NK-92 (cell line): Measurements from ENCODE around the gene NLRP9.

Experiments
- DNase-seq: peaks from one replicate; lab custom pipeline; 2025; ENCODE audit not compliant: unreplicated experiment; lab: John Stamatoyannopoulos, UW

The NLRP9 gene

GRCh38 chr19:55674841-55675660, 63.2 kb downstream of the NLRP9 start, which contains the start of gene EPN1:
EPN1 (plus strand) TSS chr19:55675226; CDS start chr19:55678628, 3,402 bp downstream.
- peak; percentile 90 for DNase-seq

GRCh38 chr19:55674459-55674840, 63.8 kb downstream of the NLRP9 start:
- no peak for DNase-seq

GRCh38 chr19:55673889-55674288, 64.3 kb downstream of the NLRP9 start:
- DNase-seq: no peak

GRCh38 chr19:55673465-55673864, 64.7 kb downstream of the NLRP9 start:
- DNase-seq: no peak

- DNase-seq: no peak
Observed at GRCh38 chr19:55672418-55672817, 65.8 kb downstream of the NLRP9 start.

- no peak for DNase-seq
Observed at GRCh38 chr19:55671054-55671378, 67.2 kb downstream of the NLRP9 start.

- no peak for DNase-seq
Observed at GRCh38 chr19:55670280-55671053, 67.7 kb downstream of the NLRP9 start.

GRCh38 chr19:55669418-55670279, 68.6 kb downstream of the NLRP9 start:
- no peak for DNase-seq

GRCh38 chr19:55668603-55669348, 69.4 kb downstream of the NLRP9 start:
- DNase-seq: no peak

GRCh38 chr19:55667958-55668357, 70.2 kb downstream of the NLRP9 start:
- DNase-seq: no peak

- DNase-seq: no peak
Observed at GRCh38 chr19:55667511-55667910, 70.7 kb downstream of the NLRP9 start.

GRCh38 chr19:55667006-55667381, 71.2 kb downstream of the NLRP9 start:
- DNase-seq: no peak

- DNase-seq: no peak
Observed at GRCh38 chr19:55666343-55667005, 71.7 kb downstream of the NLRP9 start.

- DNase-seq: no peak
Observed at GRCh38 chr19:55663846-55664536, 74.2 kb downstream of the NLRP9 start.

GRCh38 chr19:55661826-55662225, 76.4 kb downstream of the NLRP9 start:
- DNase-seq: no peak

GRCh38 chr19:55660991-55661390, 77.2 kb downstream of the NLRP9 start:
- DNase-seq: no peak

- DNase-seq: no peak
Observed at GRCh38 chr19:55660404-55660803, 77.8 kb downstream of the NLRP9 start.

GRCh38 chr19:55659822-55660221, 78.4 kb downstream of the NLRP9 start:
- no peak for DNase-seq

- no peak for DNase-seq
Observed at GRCh38 chr19:55658846-55659459, 79.2 kb downstream of the NLRP9 start.
